GM19468 (cell line): ENCODE measurements around the gene DPYSL5.
"Not testable (repeated sequence)": the region's sequence is repeated elsewhere in the genome, so short reads cannot be mapped to it uniquely, and the experiment has no call there.

ENCODE experiments used
- ATAC-seq: cut with Tn5 transposase; IDR thresholded peaks from one replicate; pipeline ENCODE4 v1.9.1; 2021; ENCODE audit warnings: mild to moderate bottlenecking, moderate library complexity, moderate number of reproducible peaks; ENCODE audit not compliant: unreplicated experiment; ENCODE audit errors: extremely low read depth

The DPYSL5 gene

GRCh38 chr2:26921323-26921722 is 73.4 kb downstream of the DPYSL5 start:
- no peak for ATAC-seq

- ATAC-seq, result no peak
Measured at GRCh38 chr2:26922405-26923188, 74.7 kb downstream of the DPYSL5 start.

- not testable (repeated sequence) for ATAC-seq
Measured at GRCh38 chr2:26923189-26923466, 75.2 kb downstream of the DPYSL5 start.

GRCh38 chr2:26924731-26925099 is 76.8 kb downstream of the DPYSL5 start:
- no peak for ATAC-seq

GRCh38 chr2:26925100-26925791 is 77.3 kb downstream of the DPYSL5 start:
- no peak for ATAC-seq

GRCh38 chr2:26927221-26927620 is 79.3 kb downstream of the DPYSL5 start:
- no peak for ATAC-seq

- no peak for ATAC-seq
Measured at GRCh38 chr2:26932974-26933373, 85.0 kb downstream of the DPYSL5 start.

GRCh38 chr2:26933431-26934334 is 85.8 kb downstream of the DPYSL5 start:
- ATAC-seq, result no peak

- no peak for ATAC-seq
Measured at GRCh38 chr2:26934335-26934724, 86.4 kb downstream of the DPYSL5 start.

- ATAC-seq, result no peak
Measured at GRCh38 chr2:26934985-26935384, 87.1 kb downstream of the DPYSL5 start.

GRCh38 chr2:26936855-26937254 is 88.9 kb downstream of the DPYSL5 start:
- no peak for ATAC-seq

- no peak for ATAC-seq
Measured at GRCh38 chr2:26938399-26939118, 90.6 kb downstream of the DPYSL5 start.

GRCh38 chr2:26940001-26940400 is 92.1 kb downstream of the DPYSL5 start:
- ATAC-seq, result no peak

GRCh38 chr2:26941486-26941885 is 93.6 kb downstream of the DPYSL5 start:
- no peak for ATAC-seq

GRCh38 chr2:26942543-26943295 is 94.8 kb downstream of the DPYSL5 start:
- no peak for ATAC-seq

- ATAC-seq, result no peak
Measured at GRCh38 chr2:26945991-26946750, 98.2 kb downstream of the DPYSL5 start.

- no peak for ATAC-seq
Measured at GRCh38 chr2:26946841-26947784, 99.2 kb downstream of the DPYSL5 start.

- ATAC-seq, result no peak
Measured at GRCh38 chr2:26948800-26949199, 100.9 kb downstream of the DPYSL5 start.
